ENCODE results near the gene LAP3. TPM values are rescaled to one million over a fixed set of nuclear protein-coding genes. Genes with fewer than 3 reads are reported as not detected.
A peak's percentile ranks its signal among the peaks of the same experiment; 100 is the strongest.
"Not testable (repeated sequence)": the region's sequence is repeated elsewhere in the genome, so short reads cannot be mapped to it uniquely, and the experiment has no call there.

Gene LAP3
- total RNA-seq, 1 experiment from 2014 or later, result 96.7 TPM

GRCh38 chr4:17558941-17559708 is 17.9 kb upstream of the LAP3 start:
- no peak for DNase-seq (ENCODE audit: low read depth, low spot score)
- in situ Hi-C loops (cut with HindIII; ENCODE audit: low pct_unique_long_range_greater_than_20kb, low sequenced_read_pairs), result no loop called here

DNA sequence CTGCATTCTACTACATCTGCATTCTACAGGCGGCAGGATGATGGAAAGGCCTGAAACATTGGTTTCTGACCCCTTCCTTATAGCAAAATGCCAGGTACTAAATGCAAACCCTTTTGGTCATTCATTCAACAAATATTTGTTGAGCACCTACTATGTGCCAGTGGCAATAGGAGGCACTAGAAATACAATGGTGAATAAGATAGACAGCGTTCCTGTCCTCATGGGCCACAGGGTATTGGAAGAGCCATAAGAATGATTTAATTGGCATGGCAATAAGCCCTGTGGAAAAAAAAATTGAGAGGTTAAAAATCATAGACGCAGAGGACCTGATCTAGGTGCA is 17.3 kb upstream of the LAP3 start:
- DNase-seq (ENCODE audit: low read depth, low spot score), result no peak
- in situ Hi-C loops (cut with HindIII; ENCODE audit: low pct_unique_long_range_greater_than_20kb, low sequenced_read_pairs), result no loop called here

DNA sequence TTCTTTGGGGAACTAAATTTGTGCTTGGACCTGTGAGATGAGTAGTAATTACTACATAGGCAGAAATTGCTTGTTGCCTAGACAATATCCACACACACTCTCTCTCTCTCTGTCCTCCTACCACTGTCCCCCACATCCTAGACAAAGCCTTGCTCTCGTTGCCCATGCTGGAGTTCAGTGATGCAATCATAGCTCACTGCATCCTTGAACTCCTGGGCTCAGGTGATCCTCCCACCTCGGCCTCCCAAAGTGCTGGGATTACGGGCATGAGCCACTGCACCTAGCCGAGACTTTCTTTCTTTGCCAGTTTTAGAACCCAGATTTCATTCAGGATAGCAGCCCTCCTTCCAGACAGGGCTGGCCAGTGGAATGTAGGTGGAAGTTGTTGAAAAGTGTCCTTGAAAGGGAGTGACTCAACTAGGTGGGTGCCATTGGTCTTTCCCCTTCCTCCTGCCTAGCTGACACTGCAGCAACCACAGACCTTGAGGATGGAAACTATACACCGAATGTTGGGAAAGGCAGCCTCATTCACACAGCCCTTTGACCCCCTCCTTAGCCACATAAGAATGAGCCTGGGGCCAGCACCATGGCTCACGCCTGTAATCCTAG is 16.8 kb upstream of the LAP3 start:
- no peak for DNase-seq (ENCODE audit: low read depth, low spot score)
- in situ Hi-C loops (cut with HindIII; ENCODE audit: low pct_unique_long_range_greater_than_20kb, low sequenced_read_pairs), result no loop called here

DNA sequence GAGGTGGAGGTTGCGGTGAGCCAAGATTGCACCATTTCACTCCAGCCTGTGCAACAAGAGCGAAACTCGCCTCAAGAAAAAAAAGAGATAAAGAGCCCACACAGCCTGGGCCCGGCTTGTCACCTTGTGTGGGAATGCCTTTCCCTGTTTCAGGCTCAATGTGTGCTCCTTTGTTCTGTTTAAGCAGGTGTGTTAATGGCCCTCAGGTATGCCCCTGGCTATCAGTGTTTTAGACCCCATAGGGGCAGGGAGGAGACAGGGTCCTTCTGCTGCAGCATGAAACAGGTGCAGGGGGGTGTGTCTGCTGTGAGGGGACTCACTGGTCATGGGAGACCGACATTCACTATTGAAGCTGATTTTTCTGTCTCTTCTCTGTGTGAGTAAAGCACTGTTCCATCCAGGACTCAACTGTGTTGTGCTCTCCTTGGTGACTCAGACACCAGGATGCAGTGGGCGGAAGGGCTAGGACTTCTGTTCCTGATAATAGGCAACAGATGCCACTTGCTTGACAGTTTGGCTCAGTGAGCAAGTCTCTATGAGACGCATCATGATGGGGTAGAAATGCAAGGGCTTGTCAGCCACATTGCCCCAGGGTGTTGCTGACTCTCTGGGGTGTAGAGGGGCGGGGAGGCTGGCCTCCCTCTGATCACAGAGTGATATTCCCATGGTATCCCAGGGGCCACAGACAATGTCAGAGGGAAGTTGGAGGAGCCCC is 15.6 kb upstream of the LAP3 start:
- no peak for DNase-seq (ENCODE audit: low read depth, low spot score)
- in situ Hi-C loops (cut with HindIII; ENCODE audit: low pct_unique_long_range_greater_than_20kb, low sequenced_read_pairs), result no loop called here

GRCh38 chr4:17562157-17562556 is 14.8 kb upstream of the LAP3 start:
- in situ Hi-C loops (cut with HindIII; ENCODE audit: low pct_unique_long_range_greater_than_20kb, low sequenced_read_pairs), result no loop called here
- DNase-seq (ENCODE audit: low read depth, low spot score), result peak; percentile 52

- in situ Hi-C loops (cut with HindIII; ENCODE audit: low pct_unique_long_range_greater_than_20kb, low sequenced_read_pairs), result no loop called here
- no peak for DNase-seq (ENCODE audit: low read depth, low spot score)
These were observed 11.2 kb upstream of the LAP3 start for GRCh38 chr4:17565846-17566245.

DNA sequence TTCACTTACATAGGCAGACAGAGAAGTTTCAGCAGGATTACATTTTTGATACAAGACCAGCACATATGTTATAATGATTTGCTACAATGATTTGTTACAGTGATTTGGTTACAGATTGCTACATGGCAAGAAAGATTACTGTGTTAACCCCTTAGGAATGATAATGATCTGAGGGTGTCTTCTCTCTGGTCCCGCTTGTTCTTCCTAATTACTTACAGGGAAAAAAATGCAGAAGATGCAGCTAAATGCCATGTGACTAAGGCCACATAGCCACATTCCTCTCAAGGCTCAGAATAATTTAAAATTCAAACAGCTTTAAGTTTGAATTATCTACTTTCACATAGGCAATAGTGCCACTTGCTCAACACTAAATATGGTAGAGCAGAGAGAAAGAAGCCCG is 9.7 kb upstream of the LAP3 start:
- no peak for DNase-seq (ENCODE audit: low read depth, low spot score)
- in situ Hi-C loops (cut with HindIII; ENCODE audit: low pct_unique_long_range_greater_than_20kb, low sequenced_read_pairs), result no loop called here

DNA sequence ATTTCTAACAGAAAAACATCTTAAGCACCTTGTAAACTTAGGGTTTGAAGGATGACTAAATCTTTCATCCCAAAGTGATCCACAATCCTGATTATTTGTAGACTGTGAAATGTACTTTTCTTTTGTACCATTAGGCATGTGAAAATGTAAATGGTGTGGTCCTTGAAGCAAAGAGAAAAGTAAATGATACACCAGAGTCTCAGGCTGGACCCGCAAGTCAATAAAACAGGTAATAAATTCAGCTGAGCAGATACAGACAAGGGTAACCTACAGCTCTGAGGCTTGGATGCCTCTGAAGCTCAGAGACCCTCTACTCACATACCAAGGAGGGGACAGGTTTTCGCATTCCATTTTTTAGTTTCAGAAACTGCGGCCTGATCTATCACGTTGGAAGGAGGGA is 2.8 kb upstream of the LAP3 start:
- in situ Hi-C loops (cut with HindIII; ENCODE audit: low pct_unique_long_range_greater_than_20kb, low sequenced_read_pairs), result no loop called here
- no peak for DNase-seq (ENCODE audit: low read depth, low spot score)

- in situ Hi-C loops (cut with HindIII; ENCODE audit: low pct_unique_long_range_greater_than_20kb, low sequenced_read_pairs); DNase-seq (ENCODE audit: low read depth, low spot score): not testable (repeated sequence)
These were observed 1.8 kb upstream of the LAP3 start for GRCh38 chr4:17575177-17575576.

GRCh38 chr4:17577665-17578481 is 875 bp downstream of the LAP3 start:
- in situ Hi-C loops (cut with HindIII; ENCODE audit: low pct_unique_long_range_greater_than_20kb, low sequenced_read_pairs), result no loop called here

DNA sequence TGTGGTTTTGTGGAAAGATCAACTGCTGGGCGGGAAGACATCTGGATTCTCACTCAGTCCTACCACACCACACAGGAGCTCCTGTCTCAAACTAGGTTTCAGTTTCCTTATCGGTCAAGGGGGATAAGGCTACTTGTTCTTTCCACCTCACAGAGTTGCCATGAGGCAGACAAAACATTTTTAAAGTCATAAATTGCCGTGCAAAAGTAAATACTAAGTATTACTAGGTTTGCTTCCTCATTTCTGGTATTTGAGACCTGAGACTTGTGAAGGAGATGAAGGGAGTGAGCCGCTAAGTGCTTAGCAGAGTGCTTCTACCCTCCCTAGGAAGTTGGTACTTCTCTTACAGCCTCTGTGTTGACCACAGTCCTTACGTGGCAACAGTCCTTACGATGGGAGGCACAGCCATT is 1.5 kb downstream of the LAP3 start:
- DNase-seq (ENCODE audit: low read depth, low spot score), result peak; percentile 11
- in situ Hi-C loops (cut with HindIII; ENCODE audit: low pct_unique_long_range_greater_than_20kb, low sequenced_read_pairs), result no loop called here

More at GRCh38 chr4:17577665-17578481, 875 bp downstream of the LAP3 start:
- peak; percentile 16 for DNase-seq (ENCODE audit: low read depth, low spot score)

DNA sequence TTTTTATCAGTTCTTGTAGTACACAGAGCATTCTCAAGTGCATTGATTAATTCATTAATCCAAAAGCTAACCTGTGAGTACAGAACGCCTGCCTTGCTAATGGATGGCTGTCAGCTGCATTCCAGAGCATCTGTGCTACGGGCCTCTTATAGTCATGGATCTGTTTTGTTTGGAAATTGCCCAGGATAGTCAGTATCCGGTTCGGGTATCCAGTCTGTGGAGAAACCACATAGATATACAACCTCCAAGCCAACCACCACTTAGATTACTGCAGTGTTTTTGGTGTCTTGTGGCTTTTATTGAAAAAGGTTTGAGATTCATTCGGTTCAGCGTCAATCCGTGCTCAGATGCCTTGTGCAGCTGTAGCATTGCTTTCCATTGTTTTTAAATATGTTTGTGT is 4.0 kb downstream of the LAP3 start:
- no peak for DNase-seq (ENCODE audit: low read depth, low spot score)
- in situ Hi-C loops (cut with HindIII; ENCODE audit: low pct_unique_long_range_greater_than_20kb, low sequenced_read_pairs), result no loop called here

- in situ Hi-C loops (cut with HindIII; ENCODE audit: low pct_unique_long_range_greater_than_20kb, low sequenced_read_pairs), result no loop called here
- DNase-seq (ENCODE audit: low read depth, low spot score), result no peak
These were observed 6.3 kb downstream of the LAP3 start for GRCh38 chr4:17583276-17583675.

DNA sequence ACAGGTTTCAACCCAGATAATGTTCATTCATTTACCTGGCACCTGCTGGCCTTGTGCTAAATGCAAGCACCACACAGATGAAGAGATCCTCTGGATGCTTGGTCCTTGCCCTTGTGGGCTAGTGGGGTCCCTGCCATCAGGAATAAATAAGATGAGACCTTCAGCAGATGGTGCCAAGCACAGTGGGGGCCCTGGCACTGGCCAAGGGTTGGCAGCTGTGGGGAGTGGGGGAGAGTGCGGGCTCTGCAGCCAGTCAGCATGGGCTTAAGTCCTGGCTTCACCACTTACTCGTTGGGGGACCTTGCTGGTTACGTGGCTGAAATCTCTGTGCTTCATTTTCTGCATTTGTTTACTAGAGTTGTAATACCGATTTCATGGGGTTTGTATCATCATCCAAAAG is 6.9 kb downstream of the LAP3 start:
- in situ Hi-C loops (cut with HindIII; ENCODE audit: low pct_unique_long_range_greater_than_20kb, low sequenced_read_pairs), result no loop called here
- no peak for DNase-seq (ENCODE audit: low read depth, low spot score)

DNA sequence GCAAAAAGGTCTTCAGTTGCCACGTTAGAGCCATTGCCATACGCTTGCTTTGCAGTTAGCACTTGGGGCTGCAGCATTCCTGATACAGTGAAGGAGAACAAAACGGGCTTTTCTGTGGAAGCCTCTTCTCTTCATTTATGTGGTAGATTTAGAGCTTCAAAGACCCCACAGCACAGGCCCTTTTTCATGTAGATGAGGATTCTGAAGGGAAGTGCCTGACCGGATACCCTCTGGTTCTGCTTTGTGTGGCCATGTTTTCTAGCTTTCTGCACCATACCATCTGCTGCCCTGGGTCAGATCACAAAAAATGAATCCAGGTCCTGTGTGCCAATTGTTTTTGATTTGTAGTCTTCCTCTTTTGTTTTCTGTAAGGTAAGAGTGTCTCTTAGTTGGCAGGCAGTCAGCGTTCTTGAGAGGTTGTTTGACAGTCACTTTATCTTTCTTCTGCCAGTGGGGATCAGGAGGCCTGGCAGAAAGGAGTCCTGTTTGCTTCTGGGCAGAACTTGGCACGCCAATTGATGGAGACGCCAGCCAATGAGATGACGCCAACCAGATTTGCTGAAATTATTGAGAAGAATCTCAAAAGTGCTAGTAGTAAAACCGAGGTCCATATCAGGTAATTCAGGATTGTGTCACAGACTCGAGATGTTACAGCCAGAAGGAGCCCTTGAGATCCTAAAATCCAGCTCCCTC is 7.7 kb downstream of the LAP3 start:
- no peak for DNase-seq (ENCODE audit: low read depth, low spot score)
- in situ Hi-C loops (cut with HindIII; ENCODE audit: low pct_unique_long_range_greater_than_20kb, low sequenced_read_pairs), result no loop called here

DNA sequence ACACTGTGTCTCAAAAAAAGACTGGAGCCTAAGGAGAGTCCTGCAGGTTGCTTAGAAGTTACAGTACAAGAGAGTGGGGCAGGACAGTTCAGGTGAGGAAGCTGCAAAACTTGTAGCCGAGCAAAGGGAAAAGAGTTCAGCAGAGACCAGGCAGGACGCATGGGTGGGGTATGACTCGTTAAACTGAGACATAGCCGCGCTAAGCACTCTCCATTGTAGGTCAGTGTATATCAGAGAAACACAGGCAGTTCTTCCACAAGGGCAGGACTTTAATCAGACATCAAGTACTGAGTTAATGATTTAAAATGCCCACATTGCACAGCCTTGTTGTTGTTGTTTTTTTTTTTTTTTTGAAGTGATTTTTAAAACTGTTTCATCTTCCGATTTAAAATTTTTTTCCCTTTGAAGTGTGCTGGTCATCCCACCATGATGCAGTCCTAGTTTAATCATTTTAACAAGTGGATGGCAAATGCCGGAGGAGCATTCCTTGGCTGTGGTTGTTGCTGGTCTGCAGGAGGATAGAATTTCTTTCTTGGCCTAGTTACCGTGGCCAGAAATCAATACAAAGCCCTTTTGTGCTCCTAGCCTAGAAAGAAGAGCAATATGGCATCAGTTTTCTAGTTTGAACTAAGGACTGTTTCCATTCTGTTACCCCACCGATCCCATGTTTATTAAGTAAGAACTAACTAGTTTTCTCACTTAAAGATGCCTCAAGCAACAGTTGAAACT is 10.3 kb downstream of the LAP3 start:
- DNase-seq (ENCODE audit: low read depth, low spot score), result peak; percentile 65
- in situ Hi-C loops (cut with HindIII; ENCODE audit: low pct_unique_long_range_greater_than_20kb, low sequenced_read_pairs), result no loop called here

GRCh38 chr4:17589355-17589754 is 12.4 kb downstream of the LAP3 start:
- in situ Hi-C loops (cut with HindIII; ENCODE audit: low pct_unique_long_range_greater_than_20kb, low sequenced_read_pairs), result no loop called here
- no peak for DNase-seq (ENCODE audit: low read depth, low spot score)
